Tibial nerve (tissue), 4 donors: ENCODE data around the gene C1QTNF12.

Experiments used
- CTCF ChIP-seq, 5 experiments: fragments of 200-600 bp in 3 of 5; fragments of 450-650 bp in 2 of 5; sonication (generic) in 3 of 5; IDR thresholded peaks; one replicate each; pipeline ENCODE4 v1.5.1; 2016 to 2019; ENCODE audit warnings: antibody characterized with exemption in 5 of 5, mild to moderate bottlenecking in 3 of 5, moderate library complexity in 2 of 5
- EP300 ChIP-seq, 2 donors: sonication (generic); formaldehyde crosslinking; IDR thresholded peaks; one replicate each; pipeline ENCODE4 v1.6.1; 2017; ENCODE audit warnings: antibody characterized with exemption in 2 of 2, mild to moderate bottlenecking in 1 of 2

- TF ChIP-seq CTCF (IDR thresholded peaks at IDR 0.05) (no peak), EP300 (IDR thresholded peaks at IDR 0.05) (no peak)
These were observed 45.9 kb upstream of the C1QTNF12 start for GRCh38 chr1:1292442-1292779.
